ENCODE measurements around the gene SLC44A4.

The SLC44A4 gene

GRCh38 chr6:31834367-31835250, 44.2 kb downstream of the SLC44A4 start:
- Histone ChIP-seq H4K20me1 (ENCODE audit: insufficient read depth, low read length) (peaks cover 40% of the 10 kb centered on the region), H3K4me2 (ENCODE audit: insufficient read depth, low read length) (peak overlapping the region; percentile 88), H3K9ac (ENCODE audit: low read depth, low read length) (peak overlapping the region; percentile 81), H3K4me3 (ENCODE audit: low read depth in 1 of 2, low read length in 2 of 2) (peak overlapping the region; percentile 86 to 92), H3K27me3 (ENCODE audit: insufficient read depth, low read length, poor library complexity) (no peaks in the 10 kb centered on the region), H3K79me2 (ENCODE audit: insufficient read depth, low read length) (peaks cover 88% of the 10 kb centered on the region), H3K36me3 (ENCODE audit: insufficient read depth, low read length) (peaks cover 44% of the 10 kb centered on the region), H3K9me3 (ENCODE audit: insufficient read depth, low read length, severe bottlenecking) (no peaks in the 10 kb centered on the region), H2AFZ (ENCODE audit: low read depth, low read length) (peak overlapping the region; percentile 70), H3K27ac (ENCODE audit: low read length) (peak overlapping the region; percentile 95), H3K4me1 (ENCODE audit: insufficient read depth, low read length) (peaks cover 67% of the 10 kb centered on the region)
- peak; percentile 75 for ATAC-seq (ENCODE audit: insufficient read depth, low read depth)
- DNase-seq = peak; percentile 84
- TF ChIP-seq EZH2 (IDR thresholded peaks at IDR 0.05; ENCODE audit: borderline replicate concordance, low read depth, low read length, severe bottlenecking) (no peak), CTCF (IDR thresholded peaks at IDR 0.05; ENCODE audit: borderline replicate concordance, extremely low read depth, low read length, poor library complexity, severe bottlenecking) (no peak)

- Histone ChIP-seq H3K4me3 (ENCODE audit: low read depth in 1 of 2, low read length in 2 of 2) (peak overlapping the region; percentile 62 to 73; a peak in 3 of 4 replicates), H3K27ac (ENCODE audit: low read length) (peak overlapping the region; percentile 87), H3K9ac (ENCODE audit: low read depth, low read length) (peak overlapping the region; percentile 69)
These were observed 47.2 kb downstream of the SLC44A4 start for GRCh38 chr6:31831350-31832215.

GRCh38 chr6:31830886-31831335, 47.9 kb downstream of the SLC44A4 start:
- Histone ChIP-seq H3K27ac (ENCODE audit: low read length) (peak overlapping the region; percentile 87), H3K9ac (ENCODE audit: low read depth, low read length) (peak overlapping the region; percentile 69)

More at GRCh38 chr6:31831350-31832215, 47.2 kb downstream of the SLC44A4 start:
- DNase-seq = no peak
- Histone ChIP-seq H3K4me1 (ENCODE audit: insufficient read depth, low read length) (peaks cover 48% of the 10 kb centered on the region), H3K36me3 (ENCODE audit: insufficient read depth, low read length) (peaks cover 14% of the 10 kb centered on the region), H3K27me3 (ENCODE audit: insufficient read depth, low read length, poor library complexity) (no peaks in the 10 kb centered on the region), H3K9me3 (ENCODE audit: insufficient read depth, low read length, severe bottlenecking) (no peaks in the 10 kb centered on the region), H3K4me2 (ENCODE audit: insufficient read depth, low read length) (peak overlapping the region; percentile 72), H3K79me2 (ENCODE audit: insufficient read depth, low read length) (peaks cover 65% of the 10 kb centered on the region), H4K20me1 (ENCODE audit: insufficient read depth, low read length) (peaks cover 11% of the 10 kb centered on the region), H2AFZ (ENCODE audit: low read depth, low read length) (no peak overlapping the region)
- TF ChIP-seq CTCF (IDR thresholded peaks at IDR 0.05; ENCODE audit: borderline replicate concordance, extremely low read depth, low read length, poor library complexity, severe bottlenecking) = no peak
- no peak for TF ChIP-seq EZH2 (IDR thresholded peaks at IDR 0.05; ENCODE audit: borderline replicate concordance, low read depth, low read length, severe bottlenecking)
- ATAC-seq (ENCODE audit: insufficient read depth, low read depth) = no peak

More at GRCh38 chr6:31830886-31831335, 47.9 kb downstream of the SLC44A4 start:
- H3K4me3 ChIP-seq (ENCODE audit: low read depth in 1 of 2, low read length in 2 of 2) = peak overlapping the region; percentile 62 to 73; a peak in 3 of 4 replicates
- H3K36me3 ChIP-seq (ENCODE audit: insufficient read depth, low read length) = peaks cover 7% of the 10 kb centered on the region
- no peak for ATAC-seq (ENCODE audit: insufficient read depth, low read depth)
- H4K20me1 ChIP-seq (ENCODE audit: insufficient read depth, low read length) = peaks cover 4% of the 10 kb centered on the region; the same call in 1 of the 2 replicates
- H2AFZ ChIP-seq (ENCODE audit: low read depth, low read length) = no peak overlapping the region; the same call in 1 of the 2 replicates
- no peaks in the 10 kb centered on the region for H3K27me3 ChIP-seq (ENCODE audit: insufficient read depth, low read length, poor library complexity)
- no peak for DNase-seq
- peaks cover 59% of the 10 kb centered on the region for H3K79me2 ChIP-seq (ENCODE audit: insufficient read depth, low read length)
- H3K4me2 ChIP-seq (ENCODE audit: insufficient read depth, low read length) = peak overlapping the region; percentile 72
- peaks cover 48% of the 10 kb centered on the region for H3K4me1 ChIP-seq (ENCODE audit: insufficient read depth, low read length)
- H3K9me3 ChIP-seq (ENCODE audit: insufficient read depth, low read length, severe bottlenecking) = no peaks in the 10 kb centered on the region
- TF ChIP-seq CTCF (IDR thresholded peaks at IDR 0.05; ENCODE audit: borderline replicate concordance, extremely low read depth, low read length, poor library complexity, severe bottlenecking) (no peak), EZH2 (IDR thresholded peaks at IDR 0.05; ENCODE audit: borderline replicate concordance, low read depth, low read length, severe bottlenecking) (no peak)

Measured in DND-41 (cell line).